Measurements from ENCODE around the gene TM9SF4.

The TM9SF4 gene

GRCh38 chr20:32164984-32165735 lies 55.6 kb downstream of the TM9SF4 start:
- no peak for TF ChIP-seq CEBPB (IDR thresholded peaks at IDR 0.05)
- no peak for TF ChIP-seq REST (IDR thresholded peaks at IDR 0.05; ENCODE audit: low read depth)
- no peak for TF ChIP-seq RAD21 (IDR thresholded peaks at IDR 0.05; ENCODE audit: low read depth)
- TF ChIP-seq CREB1 (IDR thresholded peaks at IDR 0.05; ENCODE audit: low read depth), result no peak
- no peak for TF ChIP-seq MAX (IDR thresholded peaks at IDR 0.05)
- TF ChIP-seq TCF12 (IDR thresholded peaks at IDR 0.05; ENCODE audit: low read depth), result no peak
- TF ChIP-seq FOXM1 (IDR thresholded peaks at IDR 0.05; ENCODE audit: borderline replicate concordance, low read depth), result no peak
- no peak for TF ChIP-seq TEAD4 (IDR thresholded peaks at IDR 0.05)
- TF ChIP-seq EP300 (IDR thresholded peaks at IDR 0.05; ENCODE audit: borderline replicate concordance), result no peak
- no peak for TF ChIP-seq YY1 (IDR thresholded peaks at IDR 0.05; ENCODE audit: low read depth)
- TF ChIP-seq USF1 (IDR thresholded peaks at IDR 0.05), result no peak
- TF ChIP-seq ZBTB7A (IDR thresholded peaks at IDR 0.05; ENCODE audit: low read depth), result no peak
- TF ChIP-seq TAF1 (IDR thresholded peaks at IDR 0.05; ENCODE audit: low read depth), result no peak

- no peak for TF ChIP-seq RAD21 (IDR thresholded peaks at IDR 0.05; ENCODE audit: low read depth)
- TF ChIP-seq NFIC (IDR thresholded peaks at IDR 0.05), result no peak
- no peak for TF ChIP-seq CEBPB (IDR thresholded peaks at IDR 0.05)
- no peak for TF ChIP-seq TAF1 (IDR thresholded peaks at IDR 0.05; ENCODE audit: low read depth)
- TF ChIP-seq EP300 (IDR thresholded peaks at IDR 0.05; ENCODE audit: borderline replicate concordance), result no peak
These were observed 56.5 kb downstream of the TM9SF4 start for GRCh38 chr20:32165836-32166545.

- no peak for TF ChIP-seq MAX (IDR thresholded peaks at IDR 0.05)
- no peak for TF ChIP-seq TCF12 (IDR thresholded peaks at IDR 0.05; ENCODE audit: low read depth)
- no peak for TF ChIP-seq USF1 (IDR thresholded peaks at IDR 0.05)
- TF ChIP-seq EP300 (IDR thresholded peaks at IDR 0.05; ENCODE audit: borderline replicate concordance), result no peak
- TF ChIP-seq EGR1 (IDR thresholded peaks at IDR 0.05), result no peak
- no peak for TF ChIP-seq CEBPB (IDR thresholded peaks at IDR 0.05)
- TF ChIP-seq RAD21 (IDR thresholded peaks at IDR 0.05; ENCODE audit: low read depth), result no peak
- TF ChIP-seq NFIC (IDR thresholded peaks at IDR 0.05), result no peak
- TF ChIP-seq ZBTB7A (IDR thresholded peaks at IDR 0.05; ENCODE audit: low read depth), result no peak
- no peak for TF ChIP-seq FOXM1 (IDR thresholded peaks at IDR 0.05; ENCODE audit: borderline replicate concordance, low read depth)
- TF ChIP-seq REST (IDR thresholded peaks at IDR 0.05; ENCODE audit: low read depth), result no peak
- no peak for TF ChIP-seq YY1 (IDR thresholded peaks at IDR 0.05; ENCODE audit: low read depth)
- TF ChIP-seq TEAD4 (IDR thresholded peaks at IDR 0.05), result no peak
These were observed 58.0 kb downstream of the TM9SF4 start for GRCh38 chr20:32167552-32167951.

GRCh38 chr20:32168184-32168910 lies 58.8 kb downstream of the TM9SF4 start:
- TF ChIP-seq TAF1 (IDR thresholded peaks at IDR 0.05; ENCODE audit: low read depth) (no peak), EP300 (IDR thresholded peaks at IDR 0.05; ENCODE audit: borderline replicate concordance) (no peak), USF1 (IDR thresholded peaks at IDR 0.05) (no peak), TEAD4 (IDR thresholded peaks at IDR 0.05) (no peak), REST (IDR thresholded peaks at IDR 0.05; ENCODE audit: low read depth) (no peak), MAX (IDR thresholded peaks at IDR 0.05) (no peak), NFIC (IDR thresholded peaks at IDR 0.05) (no peak), TCF12 (IDR thresholded peaks at IDR 0.05; ENCODE audit: low read depth) (no peak), CEBPB (IDR thresholded peaks at IDR 0.05) (no peak), YY1 (IDR thresholded peaks at IDR 0.05; ENCODE audit: low read depth) (no peak), RAD21 (IDR thresholded peaks at IDR 0.05; ENCODE audit: low read depth) (no peak), FOXM1 (IDR thresholded peaks at IDR 0.05; ENCODE audit: borderline replicate concordance, low read depth) (no peak), EGR1 (IDR thresholded peaks at IDR 0.05) (no peak), ZBTB7A (IDR thresholded peaks at IDR 0.05; ENCODE audit: low read depth) (no peak), CREB1 (IDR thresholded peaks at IDR 0.05; ENCODE audit: low read depth) (no peak)

Measured in Ishikawa (cell line).